ENCODE results near the gene HAP1. TPM values are rescaled to one million over a fixed set of nuclear protein-coding genes. Genes with fewer than 3 reads are reported as not detected.
A peak's percentile ranks its signal among the peaks of the same experiment; 100 is the strongest.
"Not testable (repeated sequence)": the region's sequence is repeated elsewhere in the genome, so short reads cannot be mapped to it uniquely, and the experiment has no call there.

The HAP1 gene
- total RNA-seq, 3 donors from 2014 or later, result 0.18 TPM; not detected in 2

- Mint-ChIP-seq H3K4me1 (ENCODE audit: low read depth) (no peaks in the 10 kb centered on the region), H3K9me3 (no peaks in the 10 kb centered on the region), H3K27me3 (ENCODE audit: low read depth) (peaks cover 13% of the 10 kb centered on the region), H3K36me3 (ENCODE audit: insufficient read depth) (no peaks in the 10 kb centered on the region), H3K4me3 (no peak overlapping the region)
- DNase-seq (no peak), ATAC-seq (no peak)
Measured at GRCh38 chr17:41725134-41725533, 9.3 kb downstream of the HAP1 start.

- H3K4me3 Mint-ChIP-seq, result no peak overlapping the region
- no peaks in the 10 kb centered on the region for H3K36me3 Mint-ChIP-seq (ENCODE audit: insufficient read depth)
- H3K4me1 Mint-ChIP-seq (ENCODE audit: low read depth), result no peaks in the 10 kb centered on the region
- peaks cover 11% of the 10 kb centered on the region for H3K27me3 Mint-ChIP-seq (ENCODE audit: low read depth)
- H3K9me3 Mint-ChIP-seq, result no peaks in the 10 kb centered on the region
- ATAC-seq, result no peak
- DNase-seq, result no peak
Measured at GRCh38 chr17:41724476-41725050, 9.9 kb downstream of the HAP1 start.

DNA sequence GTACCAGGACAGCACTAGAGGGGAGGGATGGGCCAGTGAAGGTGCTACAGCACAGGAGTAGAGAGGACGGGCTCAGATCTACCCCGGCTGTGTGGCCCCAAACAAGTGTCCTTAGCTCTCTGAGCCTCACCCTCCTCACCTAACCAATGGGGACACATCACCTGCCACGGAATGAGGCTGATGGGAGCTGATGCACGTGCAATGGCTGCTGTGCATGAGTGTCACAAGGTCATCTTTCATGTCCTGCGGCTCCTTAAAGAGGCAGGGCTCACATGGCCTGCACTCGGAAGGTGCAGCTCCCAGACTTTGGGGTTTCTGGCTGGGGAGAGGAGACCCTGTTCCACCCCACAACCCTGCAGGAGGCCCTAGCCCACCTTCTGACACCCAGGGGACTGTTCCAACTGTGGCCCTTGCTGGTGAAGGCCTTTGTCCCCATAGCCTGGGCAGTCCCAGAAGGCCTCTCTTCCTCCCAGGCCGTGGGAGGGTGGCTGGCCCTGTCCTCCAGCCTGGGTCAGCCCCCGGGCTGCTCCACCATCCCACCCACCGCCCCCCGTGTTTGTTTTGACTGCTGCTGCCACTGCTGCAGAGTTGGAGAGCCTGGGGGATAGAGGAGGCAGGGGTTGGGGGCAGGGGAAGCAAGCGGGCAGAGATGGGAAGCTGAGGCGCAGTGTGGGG, 10.5 kb downstream of the HAP1 start:
- no peak for ATAC-seq
- no peaks in the 10 kb centered on the region for H3K36me3 Mint-ChIP-seq (ENCODE audit: insufficient read depth)

DNA sequence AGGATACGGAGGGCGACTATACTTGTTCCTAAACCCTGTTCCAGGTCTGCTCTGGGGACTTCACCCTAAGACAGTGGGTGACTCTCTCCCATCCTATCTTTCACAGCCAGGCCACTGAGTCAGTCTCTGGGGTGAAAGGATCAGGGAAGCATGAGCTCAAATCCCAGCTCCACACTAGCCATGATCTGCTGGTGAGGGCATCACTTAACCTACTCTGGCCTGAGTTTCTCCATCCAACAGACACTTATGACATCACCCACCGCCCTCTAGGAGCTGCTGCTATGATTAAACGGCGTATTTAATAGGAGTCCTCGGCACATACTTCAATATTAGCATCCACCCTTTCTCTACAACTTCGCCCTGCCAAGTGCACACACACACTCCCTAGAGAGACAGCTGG, 12.2 kb downstream of the HAP1 start:
- H3K9me3 Mint-ChIP-seq, result no peaks in the 10 kb centered on the region
- H3K4me1 Mint-ChIP-seq (ENCODE audit: low read depth), result no peaks in the 10 kb centered on the region
- no peaks in the 10 kb centered on the region for H3K36me3 Mint-ChIP-seq (ENCODE audit: insufficient read depth)
- DNase-seq (no peak), ATAC-seq (no peak)
- peaks cover 11% of the 10 kb centered on the region for H3K27me3 Mint-ChIP-seq (ENCODE audit: low read depth)
- H3K4me3 Mint-ChIP-seq, result no peak overlapping the region

More for the DNA sequence above, 10.5 kb downstream of the HAP1 start:
- Mint-ChIP-seq H3K4me3 (no peak overlapping the region), H3K27me3 (ENCODE audit: low read depth) (peaks cover 11% of the 10 kb centered on the region), H3K4me1 (ENCODE audit: low read depth) (no peaks in the 10 kb centered on the region), H3K9me3 (no peaks in the 10 kb centered on the region)
- no peak for DNase-seq

DNA sequence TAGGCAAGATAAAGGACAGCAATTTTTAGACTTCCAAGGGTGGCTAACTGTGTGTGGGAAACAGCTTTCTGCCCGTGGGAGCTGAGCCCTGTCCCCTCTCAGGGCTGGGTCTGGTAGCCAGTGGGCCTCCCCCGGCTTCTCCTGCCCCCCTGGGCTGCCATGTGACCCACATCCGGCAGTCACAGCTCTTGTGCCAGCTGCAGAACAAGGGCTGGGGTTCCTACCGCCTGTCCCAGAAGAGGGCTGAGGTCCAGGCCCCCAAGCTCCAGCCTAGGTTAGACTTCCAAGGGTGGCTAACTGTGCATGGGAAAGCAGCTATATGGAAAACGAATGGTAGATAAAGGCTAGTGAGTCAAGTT, 16.2 kb downstream of the HAP1 start:
- no peak overlapping the region for H3K4me3 Mint-ChIP-seq
- H3K4me1 Mint-ChIP-seq (ENCODE audit: low read depth), result no peaks in the 10 kb centered on the region
- ATAC-seq (no peak), DNase-seq (no peak)
- no peaks in the 10 kb centered on the region for H3K27me3 Mint-ChIP-seq (ENCODE audit: low read depth)
- no peaks in the 10 kb centered on the region for H3K9me3 Mint-ChIP-seq
- no peaks in the 10 kb centered on the region for H3K36me3 Mint-ChIP-seq (ENCODE audit: insufficient read depth)

DNA sequence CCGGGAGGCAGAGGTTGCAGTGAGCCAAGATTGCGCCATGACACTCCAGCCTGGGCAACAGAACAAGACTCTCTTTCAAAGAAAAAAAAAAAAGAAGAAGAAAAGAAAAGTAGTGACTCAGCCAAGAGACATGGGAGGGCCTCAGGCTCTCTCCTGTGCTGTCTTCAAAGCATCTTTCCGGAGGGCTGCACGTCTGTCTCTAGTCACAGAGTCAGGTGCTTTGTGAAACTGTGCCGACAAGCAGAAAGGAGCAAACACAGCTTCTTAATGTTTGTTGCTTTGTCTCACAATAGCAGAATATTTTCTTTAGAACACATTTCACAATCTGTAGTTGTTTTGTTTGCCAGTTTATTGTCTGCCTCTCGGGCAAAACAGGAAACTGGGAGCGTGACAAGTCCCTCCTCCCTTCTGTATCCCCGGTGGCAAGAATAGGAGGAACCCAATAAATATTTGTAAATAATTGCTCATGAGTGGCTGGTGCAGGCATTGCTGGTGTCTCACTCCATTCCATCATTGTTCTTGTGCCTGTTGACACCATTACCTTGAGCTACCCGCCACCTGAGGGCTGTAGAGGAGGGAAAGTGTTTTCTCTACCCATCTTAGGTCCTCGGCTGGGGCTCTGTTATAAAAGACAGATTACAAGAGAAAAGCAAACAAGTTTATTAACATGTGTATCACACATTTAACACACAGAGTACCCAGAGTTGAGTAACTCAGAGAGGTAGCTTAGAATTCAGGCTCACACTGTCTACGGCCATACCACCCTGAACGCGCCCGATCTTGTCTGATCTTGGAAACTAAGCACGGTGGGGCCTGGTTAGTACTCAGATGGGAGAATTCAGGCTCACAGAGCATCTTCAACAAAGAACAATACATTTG, 16.8 kb downstream of the HAP1 start:
- H3K36me3 Mint-ChIP-seq (ENCODE audit: insufficient read depth), result no peaks in the 10 kb centered on the region
- H3K4me1 Mint-ChIP-seq (ENCODE audit: low read depth), result no peaks in the 10 kb centered on the region
- ATAC-seq, result peak; percentile 65 to 78
- no peak for DNase-seq
- H3K27me3 Mint-ChIP-seq (ENCODE audit: low read depth), result no peaks in the 10 kb centered on the region
- H3K4me3 Mint-ChIP-seq, result no peak overlapping the region
- H3K9me3 Mint-ChIP-seq, result no peaks in the 10 kb centered on the region

- no peaks in the 10 kb centered on the region for H3K9me3 Mint-ChIP-seq
- H3K4me3 Mint-ChIP-seq, result no peak within 1 kb of the TSS
- H3K36me3 Mint-ChIP-seq (ENCODE audit: insufficient read depth), result no peaks in the 10 kb centered on the region
- peaks cover 10% of the 10 kb centered on the region for H3K27me3 Mint-ChIP-seq (ENCODE audit: low read depth)
- DNase-seq (no peak), ATAC-seq (no peak)
- peaks cover 5% of the 10 kb centered on the region for H3K4me1 Mint-ChIP-seq (ENCODE audit: low read depth)
Measured at GRCh38 chr17:41711669-41712400, 22.6 kb downstream of the HAP1 start, which contains the start of gene GAST. GAST (plus strand) TSS chr17:41712331; CDS start chr17:41715437, 3,106 bp downstream.

GRCh38 chr17:41710472-41711090, 23.9 kb downstream of the HAP1 start:
- Mint-ChIP-seq H3K9me3 (no peaks in the 10 kb centered on the region), H3K27me3 (ENCODE audit: low read depth) (peaks cover 10% of the 10 kb centered on the region), H3K4me1 (ENCODE audit: low read depth) (peaks cover 5% of the 10 kb centered on the region), H3K4me3 (no peak overlapping the region), H3K36me3 (ENCODE audit: insufficient read depth) (no peaks in the 10 kb centered on the region)
- ATAC-seq (peak in 1 of 2 donors; percentile 35), DNase-seq (no peak)

- Mint-ChIP-seq H3K4me1 (ENCODE audit: low read depth) (peaks cover 5% of the 10 kb centered on the region), H3K4me3 (no peak overlapping the region), H3K9me3 (no peaks in the 10 kb centered on the region), H3K36me3 (ENCODE audit: insufficient read depth) (no peaks in the 10 kb centered on the region), H3K27me3 (ENCODE audit: low read depth) (peaks cover 12% of the 10 kb centered on the region)
- no peak for DNase-seq
- ATAC-seq, result no peak
Measured at GRCh38 chr17:41707803-41708669, 26.4 kb downstream of the HAP1 start.

GRCh38 chr17:41705271-41705991, 29.0 kb downstream of the HAP1 start:
- peaks cover 4% of the 10 kb centered on the region for H3K4me1 Mint-ChIP-seq (ENCODE audit: low read depth)
- no peak overlapping the region for H3K4me3 Mint-ChIP-seq

DNA sequence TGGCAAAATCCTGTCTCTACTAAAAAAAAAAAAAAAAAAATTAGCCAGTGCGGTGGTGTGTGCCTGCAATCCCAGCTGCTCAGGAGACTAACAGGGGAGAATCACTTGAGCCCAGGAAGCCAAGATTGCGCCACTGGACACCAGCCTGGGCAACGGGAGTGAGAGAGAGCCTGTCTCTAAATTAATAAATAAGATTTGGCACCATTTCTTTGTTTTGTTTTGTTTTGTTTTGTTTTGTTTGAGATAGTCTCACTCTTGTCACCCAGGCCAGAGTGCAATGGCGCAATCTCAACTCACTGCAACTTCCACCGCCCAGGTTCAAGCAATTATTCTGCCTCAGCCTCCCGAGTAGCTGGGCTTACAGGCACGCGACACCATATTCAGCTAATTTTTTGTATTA, 31.7 kb downstream of the HAP1 start:
- Mint-ChIP-seq H3K36me3 (ENCODE audit: insufficient read depth) (no peaks in the 10 kb centered on the region), H3K4me3 (no peak overlapping the region), H3K4me1 (ENCODE audit: low read depth) (peaks cover 4% of the 10 kb centered on the region), H3K27me3 (ENCODE audit: low read depth) (peaks cover 4% of the 10 kb centered on the region), H3K9me3 (no peaks in the 10 kb centered on the region)
- DNase-seq, result no peak
- ATAC-seq, result no peak

More at GRCh38 chr17:41705271-41705991, 29.0 kb downstream of the HAP1 start:
- no peaks in the 10 kb centered on the region for H3K36me3 Mint-ChIP-seq (ENCODE audit: insufficient read depth)
- no peaks in the 10 kb centered on the region for H3K9me3 Mint-ChIP-seq
- ATAC-seq (peak in 1 of 2 donors; percentile 23), DNase-seq (no peak)
- peaks cover 6% of the 10 kb centered on the region for H3K27me3 Mint-ChIP-seq (ENCODE audit: low read depth)

DNA sequence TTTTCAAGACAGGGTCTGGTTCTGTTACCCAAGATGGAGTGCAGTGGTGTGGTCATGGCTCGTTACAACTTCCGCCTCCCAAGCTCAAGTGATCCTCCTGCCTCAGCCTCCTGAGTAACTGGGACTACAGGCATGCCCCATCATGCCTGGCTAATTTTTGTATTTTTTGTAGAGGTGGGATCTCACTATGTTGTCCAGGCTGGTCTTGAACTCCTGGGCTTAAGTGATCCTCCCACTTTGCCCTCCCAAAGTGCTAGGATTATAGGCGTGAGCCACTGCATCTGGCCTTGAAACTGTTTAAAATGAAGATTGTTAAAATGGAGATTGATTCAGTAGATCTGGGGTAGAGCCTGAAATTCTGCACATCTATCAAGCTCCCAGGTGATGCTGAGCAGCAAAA, 33.6 kb downstream of the HAP1 start:
- not testable (repeated sequence) for ATAC-seq; H3K27me3 Mint-ChIP-seq (ENCODE audit: low read depth); H3K4me3 Mint-ChIP-seq; H3K36me3 Mint-ChIP-seq (ENCODE audit: insufficient read depth); H3K9me3 Mint-ChIP-seq; DNase-seq
- peaks cover 10% of the 10 kb centered on the region for H3K4me1 Mint-ChIP-seq (ENCODE audit: low read depth)
